ENCODE measurements around the gene NSMF. TPM values are rescaled to one million over a fixed set of nuclear protein-coding genes. Genes with fewer than 3 reads are reported as not detected.

Gene NSMF
- total RNA-seq, 2 donors from 2014 or later: 65.4 to 65.9 TPM

DNA sequence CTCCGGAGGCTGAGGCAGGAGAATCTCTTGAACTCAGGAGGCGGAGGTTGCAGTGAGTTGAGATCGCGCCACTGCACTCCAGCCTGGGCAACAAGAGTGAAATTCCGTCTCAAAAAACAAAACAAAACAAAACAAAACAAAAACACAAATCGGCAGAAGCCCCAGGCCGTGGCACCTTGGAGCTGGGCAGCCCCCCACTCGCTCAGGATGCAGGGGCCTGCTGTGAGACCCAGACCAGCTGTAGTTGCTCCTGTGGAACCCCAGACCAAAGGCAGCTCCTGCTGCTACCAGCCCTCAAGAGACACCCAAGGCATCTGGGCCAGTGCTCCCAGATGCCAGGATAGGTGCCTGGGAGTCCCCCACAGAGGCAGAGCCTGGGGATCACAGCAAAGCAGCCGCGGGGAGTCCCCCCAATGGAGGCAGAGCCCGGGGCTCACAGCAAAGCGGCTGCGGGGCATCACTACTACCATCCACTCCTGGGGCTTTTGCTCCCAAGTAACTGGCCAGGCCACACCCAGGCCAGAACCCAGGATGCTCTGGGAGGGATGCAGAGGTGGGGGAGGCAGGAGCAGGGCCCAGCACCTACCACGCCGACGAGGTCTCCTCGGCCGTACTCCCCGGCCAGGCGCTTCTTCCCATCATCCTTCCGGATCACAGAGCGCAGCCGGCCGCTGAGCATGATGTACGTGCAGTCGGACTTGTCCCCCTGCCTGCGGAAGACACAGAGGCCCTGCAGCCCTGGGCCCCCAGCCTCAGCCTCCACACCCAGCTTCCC is 37.7 kb upstream of the NSMF start:
- H3K4me1 ChIP-seq: no peaks in the 10 kb centered on the region
- TF ChIP-seq CTCF (IDR thresholded peaks at IDR 0.05): no peak
- no peak for TF ChIP-seq POLR2A (IDR thresholded peaks at IDR 0.05)
- ATAC-seq: no peak
- peaks cover 0 to 2% of the 10 kb centered on the region in 2 donors for H3K36me3 ChIP-seq (replicated peaks in 1 of 2; ENCODE audit: insufficient read depth in 1 of 2, low read depth in 2 of 2)
- H3K27me3 ChIP-seq: no peaks in the 10 kb centered on the region
- intact Hi-C loops (cut with DNase I): no loop called here
- 95 to 99% methylated on average over 21 to 27 of the region's 27 CpGs for WGBS, 2 donors
- no peak for DNase-seq
- no peak overlapping the region for H3K27ac ChIP-seq
- no peaks in the 10 kb centered on the region for H3K9me3 ChIP-seq
- H3K4me3 ChIP-seq: no peak overlapping the region

DNA sequence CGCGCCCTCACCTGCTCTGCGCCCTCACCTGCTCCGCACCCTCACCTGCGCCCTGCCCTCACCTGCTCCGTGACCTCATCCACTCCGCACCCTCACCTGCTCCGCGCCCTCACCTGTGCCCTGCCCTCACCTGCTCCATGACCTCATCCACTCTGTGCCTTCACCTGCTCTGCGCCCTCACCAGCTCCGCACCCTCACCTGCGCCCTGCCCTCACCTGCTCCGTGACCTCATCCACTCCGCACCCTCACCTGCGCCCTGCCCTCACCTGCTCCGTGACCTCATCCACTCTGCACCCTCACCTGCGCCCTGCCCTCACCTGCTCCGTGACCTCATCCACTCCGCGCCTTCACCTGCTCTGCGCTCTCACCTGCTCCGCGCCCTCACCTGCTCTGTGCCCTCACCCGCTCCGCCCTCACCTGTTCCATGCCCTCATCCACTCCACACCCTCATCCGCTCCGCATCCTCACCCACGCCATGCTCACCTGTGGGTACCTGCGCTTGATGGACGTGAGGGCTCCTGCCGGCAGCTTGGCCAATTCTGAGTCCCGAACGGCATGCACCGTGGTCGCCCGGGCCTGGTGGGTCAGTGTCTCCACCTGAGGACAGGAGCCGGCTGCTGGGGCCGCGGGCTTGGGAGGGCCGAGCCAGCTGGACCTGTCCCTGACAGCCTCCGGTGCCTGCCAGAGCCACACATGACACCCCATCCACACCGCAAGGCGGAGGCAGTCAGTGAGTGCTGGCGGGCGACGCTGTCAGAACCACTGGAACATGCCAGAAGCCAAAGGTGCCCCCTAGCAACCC is 35.6 kb upstream of the NSMF start:
- Histone ChIP-seq H3K4me1 (no peaks in the 10 kb centered on the region), H3K9me3 (no peaks in the 10 kb centered on the region), H3K4me3 (no peak overlapping the region), H3K36me3 (replicated peaks in 1 of 2; ENCODE audit: insufficient read depth in 1 of 2, low read depth in 2 of 2) (peaks cover 0 to 2% of the 10 kb centered on the region in 2 donors), H3K27ac (no peak overlapping the region), H3K27me3 (no peaks in the 10 kb centered on the region)
- ATAC-seq (no peak), DNase-seq (no peak)
- intact Hi-C loops (cut with DNase I): no loop called here
- 93 to 95% methylated on average over 41 to 45 of the region's 46 CpGs for WGBS, 2 donors
- TF ChIP-seq CTCF (IDR thresholded peaks at IDR 0.05) (no peak), POLR2A (IDR thresholded peaks at IDR 0.05) (no peak)

DNA sequence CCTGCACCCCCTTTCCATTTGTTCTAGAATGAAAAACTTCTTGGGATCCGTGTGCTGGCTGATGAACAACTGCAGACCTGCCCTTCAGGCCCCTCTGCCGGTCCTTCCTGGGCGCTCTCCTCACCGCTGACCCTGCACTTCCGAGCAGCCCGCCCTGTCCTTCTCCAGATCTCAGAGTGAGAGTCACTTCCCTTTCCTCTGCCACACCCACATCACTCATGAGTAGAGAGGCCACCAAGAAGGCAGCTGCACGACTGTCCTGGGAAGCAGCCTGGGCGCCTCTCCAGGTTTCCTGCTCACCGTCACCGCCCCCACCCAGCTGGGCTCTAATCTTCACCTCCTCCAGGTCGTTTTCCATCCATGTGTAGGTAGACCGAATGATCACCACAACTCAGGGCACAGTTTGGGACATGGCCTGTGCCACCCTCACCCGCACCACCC is 35.0 kb upstream of the NSMF start:
- intact Hi-C loops (cut with DNase I): no loop called here
- H3K9me3 ChIP-seq: no peaks in the 10 kb centered on the region
- 82 to 86% methylated on average over 13 of the region's 13 CpGs for WGBS, 2 donors
- no peak for TF ChIP-seq CTCF (IDR thresholded peaks at IDR 0.05)
- TF ChIP-seq POLR2A (IDR thresholded peaks at IDR 0.05): no peak
- no peak overlapping the region for H3K27ac ChIP-seq
- no peaks in the 10 kb centered on the region for H3K4me1 ChIP-seq
- DNase-seq (no peak), ATAC-seq (no peak)
- no peak overlapping the region for H3K4me3 ChIP-seq
- peaks cover 0 to 2% of the 10 kb centered on the region in 2 donors for H3K36me3 ChIP-seq (replicated peaks in 1 of 2; ENCODE audit: insufficient read depth in 1 of 2, low read depth in 2 of 2)
- no peaks in the 10 kb centered on the region for H3K27me3 ChIP-seq

DNA sequence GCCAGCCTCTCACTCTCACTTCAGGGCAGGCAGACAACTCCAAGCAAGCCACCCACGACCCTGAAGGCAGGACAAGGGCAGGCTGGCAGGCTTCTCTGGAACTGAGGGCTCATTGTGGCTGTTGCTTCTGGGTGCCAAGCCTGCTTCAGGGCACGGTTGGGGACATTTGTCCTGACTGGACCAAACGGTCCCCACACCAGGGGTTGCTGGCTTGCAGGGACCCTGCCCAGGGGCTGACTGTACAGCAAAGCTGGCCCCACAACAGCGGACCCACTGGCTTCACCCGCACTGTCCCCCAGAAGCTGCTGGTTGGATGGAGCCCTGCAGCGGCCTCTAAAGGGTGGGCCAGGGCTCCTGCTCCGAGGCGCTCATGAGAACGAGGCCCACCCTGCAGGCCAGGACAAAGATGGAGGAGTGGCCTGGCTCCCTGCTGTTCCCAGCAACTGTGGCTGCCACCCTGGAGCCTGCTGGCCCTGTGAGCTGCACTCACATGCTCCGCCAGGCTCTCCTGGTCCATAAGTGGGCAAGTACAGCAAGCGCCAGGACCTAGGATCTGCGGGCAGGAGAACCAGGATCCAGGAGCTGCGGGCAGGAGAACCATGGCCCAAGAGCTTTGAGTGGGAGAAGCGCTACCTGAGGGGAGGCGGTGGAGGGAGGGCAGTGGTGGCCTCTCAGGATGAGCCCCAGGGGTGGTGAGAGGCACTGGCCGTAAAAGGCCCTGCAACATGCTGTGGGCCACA is 34.4 kb upstream of the NSMF start:
- no peak overlapping the region for H3K4me3 ChIP-seq
- no peaks in the 10 kb centered on the region for H3K27me3 ChIP-seq
- WGBS, 2 donors: 85 to 98% methylated on average over 7 to 16 of the region's 16 CpGs
- H3K27ac ChIP-seq: no peak overlapping the region
- no peak for DNase-seq
- intact Hi-C loops (cut with DNase I): no loop called here
- peaks cover 0 to 2% of the 10 kb centered on the region in 2 donors for H3K36me3 ChIP-seq (replicated peaks in 1 of 2; ENCODE audit: insufficient read depth in 1 of 2, low read depth in 2 of 2)
- peaks cover 2% of the 10 kb centered on the region for H3K4me1 ChIP-seq
- TF ChIP-seq POLR2A (IDR thresholded peaks at IDR 0.05): no peak
- no peak for TF ChIP-seq CTCF (IDR thresholded peaks at IDR 0.05)
- no peak for ATAC-seq
- H3K9me3 ChIP-seq: no peaks in the 10 kb centered on the region

Data from body of pancreas (tissue), 4 donors.